DOHH2 (cell line): ENCODE data around the gene ANKRD34A.
A peak's percentile ranks its signal among the peaks of the same experiment; 100 is the strongest.

Source experiments
- H3F3A ChIP-seq: fragments of 200-600 bp; sonication (generic), shearing (Covaris generic); 2 replicates; pipeline ENCODE4 v1.6.0; 2016; ENCODE audit warnings: antibody characterized with exemption, mild to moderate bottlenecking; ENCODE audit not compliant: control insufficient read depth, insufficient read depth
- H3K27ac ChIP-seq: fragments of 200-600 bp; sonication (generic); 2 replicates; pipeline ENCODE4 v1.5.1; 2014; ENCODE audit warnings: low read depth, mild to moderate bottlenecking, low read length, moderate library complexity
- H3K27me3 ChIP-seq: fragments of 200-600 bp; sonication (generic); 2 replicates; pipeline ENCODE4 v1.6.1; 2014; ENCODE audit warnings: mild to moderate bottlenecking, low read length, mixed read lengths; ENCODE audit not compliant: control insufficient read depth
- H3K36me3 ChIP-seq: fragments of 200-600 bp; sonication (generic); 2 replicates; pipeline ENCODE4 v1.6.1; 2014; ENCODE audit warnings: mild to moderate bottlenecking, low read length, moderate library complexity, mixed read lengths; ENCODE audit not compliant: control insufficient read depth
- H3K4me1 ChIP-seq: fragments of 200-600 bp; sonication (generic); 2 replicates; pipeline ENCODE4 v1.6.1; 2014; ENCODE audit warnings: mild to moderate bottlenecking, low read length, mixed read lengths; ENCODE audit not compliant: control insufficient read depth
- H3K4me2 ChIP-seq: fragments of 200-600 bp; sonication (generic); 2 replicates; pipeline ENCODE4 v1.6.0; 2014; ENCODE audit warnings: mild to moderate bottlenecking, low read length, moderate library complexity
- H3K4me3 ChIP-seq: fragments of 200-600 bp; sonication (generic); 2 replicates; pipeline ENCODE4 v1.5.1; 2014; ENCODE audit warnings: mild to moderate bottlenecking, low read length, mixed read lengths
- H3K79me2 ChIP-seq: fragments of 200-600 bp; sonication (generic); 2 replicates; pipeline ENCODE4 v1.6.1; 2014; ENCODE audit warnings: mild to moderate bottlenecking, low read length, mixed read lengths; ENCODE audit not compliant: control insufficient read depth
- H3K9me2 ChIP-seq: fragments of 200-600 bp; sonication (generic); replicated peaks from 2 replicates; pipeline ENCODE4 v1.6.1; 2014; ENCODE audit warnings: mild to moderate bottlenecking, low read length, mixed read lengths; ENCODE audit not compliant: control insufficient read depth
- H3K9me3 ChIP-seq: fragments of 200-600 bp; sonication (generic); 2 replicates; pipeline ENCODE4 v1.6.1; 2014; ENCODE audit warnings: antibody characterized with exemption, low read length, mixed read lengths; ENCODE audit not compliant: control insufficient read depth, insufficient read depth
- H4K20me1 ChIP-seq: fragments of 200-600 bp; sonication (generic); 2 replicates; pipeline ENCODE4 v1.6.0; 2014; ENCODE audit warnings: low read depth, mild to moderate bottlenecking, antibody characterized with exemption, low read length, moderate library complexity; ENCODE audit not compliant: control insufficient read depth, insufficient read depth
- EZH2phosphoT487 ChIP-seq: fragments of 200-600 bp; sonication (generic); IDR thresholded peaks from 2 replicates; pipeline ENCODE4 v1.6.1; 2017; ENCODE audit warnings: borderline replicate concordance, mild to moderate bottlenecking, antibody characterized with exemption, low read length, moderate library complexity, mixed read lengths
- TF ChIP-seq, protein P1 (sequence below): fragments of 200-600 bp; sonication (generic); IDR thresholded peaks from one replicate; pipeline ENCODE4 v1.5.1; 2014; ENCODE audit warnings: antibody characterized with exemption, mild to moderate bottlenecking, low read depth, low read length; ENCODE audit not compliant: poor library complexity, severe bottlenecking

Gene ANKRD34A

DNA sequence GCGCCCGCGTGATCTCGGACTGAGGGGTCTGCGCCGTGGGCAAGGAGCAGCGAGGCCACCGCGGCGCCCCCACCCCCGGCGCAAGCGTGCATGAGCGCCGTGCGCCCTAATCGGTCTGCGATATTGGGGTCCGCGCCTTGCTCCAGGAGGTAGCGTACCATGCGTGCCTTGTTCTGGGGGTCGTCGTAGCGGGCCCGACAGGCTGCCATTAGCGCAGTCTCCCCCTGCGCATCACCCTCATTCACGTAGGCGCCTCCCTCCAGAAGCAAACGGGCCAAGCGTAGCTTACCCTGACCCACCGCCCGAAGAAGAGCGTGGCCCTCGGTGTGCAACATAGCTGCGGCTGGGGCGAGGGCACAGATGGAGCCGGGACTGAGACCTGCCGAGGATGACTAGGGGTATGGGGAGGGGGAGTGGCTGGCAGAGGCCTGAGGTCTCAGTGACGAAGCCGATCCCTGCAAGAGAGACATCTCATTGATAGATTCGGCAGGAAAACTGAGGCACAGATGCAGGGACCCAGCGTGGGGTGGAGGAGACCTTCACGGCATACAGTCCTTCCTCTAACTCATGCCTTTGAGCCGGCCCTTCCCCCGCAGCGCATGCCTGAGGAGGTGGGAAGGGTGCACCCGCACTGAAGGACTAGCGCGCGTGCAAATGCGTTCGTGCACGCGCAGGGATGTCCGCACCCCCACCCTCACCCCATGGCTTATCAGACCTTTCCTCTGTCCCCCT, 2.8 kb downstream of the ANKRD34A start:
- H3K9me2 ChIP-seq: no peaks in the 10 kb centered on the region
- no peaks in the 10 kb centered on the region for H3K9me3 ChIP-seq
- H3K4me3 ChIP-seq: peak overlapping the region; percentile 81
- H4K20me1 ChIP-seq: no peaks in the 10 kb centered on the region
- TF ChIP-seq, protein P1, sequence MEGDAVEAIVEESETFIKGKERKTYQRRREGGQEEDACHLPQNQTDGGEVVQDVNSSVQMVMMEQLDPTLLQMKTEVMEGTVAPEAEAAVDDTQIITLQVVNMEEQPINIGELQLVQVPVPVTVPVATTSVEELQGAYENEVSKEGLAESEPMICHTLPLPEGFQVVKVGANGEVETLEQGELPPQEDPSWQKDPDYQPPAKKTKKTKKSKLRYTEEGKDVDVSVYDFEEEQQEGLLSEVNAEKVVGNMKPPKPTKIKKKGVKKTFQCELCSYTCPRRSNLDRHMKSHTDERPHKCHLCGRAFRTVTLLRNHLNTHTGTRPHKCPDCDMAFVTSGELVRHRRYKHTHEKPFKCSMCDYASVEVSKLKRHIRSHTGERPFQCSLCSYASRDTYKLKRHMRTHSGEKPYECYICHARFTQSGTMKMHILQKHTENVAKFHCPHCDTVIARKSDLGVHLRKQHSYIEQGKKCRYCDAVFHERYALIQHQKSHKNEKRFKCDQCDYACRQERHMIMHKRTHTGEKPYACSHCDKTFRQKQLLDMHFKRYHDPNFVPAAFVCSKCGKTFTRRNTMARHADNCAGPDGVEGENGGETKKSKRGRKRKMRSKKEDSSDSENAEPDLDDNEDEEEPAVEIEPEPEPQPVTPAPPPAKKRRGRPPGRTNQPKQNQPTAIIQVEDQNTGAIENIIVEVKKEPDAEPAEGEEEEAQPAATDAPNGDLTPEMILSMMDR: no peak
- H3K36me3 ChIP-seq: peaks cover 4% of the 10 kb centered on the region; the same call in 1 of the 2 replicates
- peaks cover 72% of the 10 kb centered on the region for H3K4me1 ChIP-seq
- H3K27ac ChIP-seq: no peak overlapping the region
- peaks cover 28% of the 10 kb centered on the region for H3F3A ChIP-seq
- no peaks in the 10 kb centered on the region for H3K27me3 ChIP-seq
- peaks cover 31% of the 10 kb centered on the region for H3K79me2 ChIP-seq
- H3K4me2 ChIP-seq: peak overlapping the region; percentile 98

DNA sequence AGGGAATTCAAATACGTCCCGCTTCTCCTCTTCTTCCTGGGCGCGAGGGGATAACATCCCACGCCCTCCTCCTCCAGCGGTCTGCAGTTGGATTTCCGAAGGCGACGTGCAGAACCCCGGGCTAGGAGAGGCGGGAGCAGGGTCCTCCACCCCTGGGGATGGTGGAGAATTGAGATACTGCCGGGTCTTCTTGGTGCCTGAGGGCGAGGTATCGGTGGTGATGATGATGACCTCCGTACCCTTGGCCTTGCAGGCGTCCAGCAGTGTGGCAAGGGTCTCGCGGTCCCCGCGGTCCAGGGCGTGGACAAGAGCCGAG, 3.3 kb downstream of the ANKRD34A start:
- TF ChIP-seq, protein P1: no peak
- no peak for TF ChIP-seq EZH2phosphoT487
- no peaks in the 10 kb centered on the region for H3K9me2 ChIP-seq
- H3K4me2 ChIP-seq: peak overlapping the region; percentile 98
- no peaks in the 10 kb centered on the region for H3K9me3 ChIP-seq
- H3K79me2 ChIP-seq: peaks cover 37% of the 10 kb centered on the region
- H3F3A ChIP-seq: peaks cover 28% of the 10 kb centered on the region
- H3K4me1 ChIP-seq: peaks cover 77% of the 10 kb centered on the region
- no peak overlapping the region for H3K27ac ChIP-seq
- H3K27me3 ChIP-seq: no peaks in the 10 kb centered on the region
- peaks cover 4% of the 10 kb centered on the region; the same call in 1 of the 2 replicates for H3K36me3 ChIP-seq
- H4K20me1 ChIP-seq: no peaks in the 10 kb centered on the region
- peak overlapping the region; percentile 81 for H3K4me3 ChIP-seq

DNA sequence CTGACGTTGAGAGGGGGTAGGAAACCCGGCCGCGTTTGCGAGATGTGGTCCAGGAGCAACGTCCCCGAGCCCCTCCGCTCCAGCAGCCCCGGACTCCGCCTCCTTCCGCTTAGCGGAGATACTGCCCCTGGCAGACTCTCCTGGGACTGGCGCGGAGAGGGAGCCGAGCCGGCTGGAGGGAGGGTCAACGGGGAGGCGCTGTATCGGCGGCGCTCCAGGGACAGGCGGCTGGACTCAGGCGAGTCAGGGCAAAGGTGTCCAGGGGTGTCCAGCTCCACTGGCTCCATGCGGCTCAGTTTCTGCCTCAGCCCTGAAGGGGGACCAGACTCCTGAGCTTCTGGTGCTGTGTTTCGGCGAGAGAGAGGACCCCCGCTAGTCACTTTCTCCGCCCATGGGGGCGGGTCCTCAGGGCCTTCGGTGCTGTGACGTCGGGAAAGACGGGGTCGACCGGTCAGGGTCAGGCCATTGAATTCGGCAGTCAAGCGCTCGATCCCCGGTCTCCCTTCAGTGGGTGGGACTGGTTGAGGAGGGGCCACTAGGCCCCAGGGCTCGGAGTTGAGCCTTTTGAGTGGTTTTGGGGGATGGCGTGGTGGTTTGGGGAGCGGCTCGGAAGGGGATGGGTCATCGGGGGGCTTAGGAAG, 3.8 kb downstream of the ANKRD34A start:
- peaks cover 7% of the 10 kb centered on the region; the same call in 1 of the 2 replicates for H3K36me3 ChIP-seq
- no peak for TF ChIP-seq EZH2phosphoT487
- TF ChIP-seq, protein P1: peak; percentile 26
- no peaks in the 10 kb centered on the region for H3K27me3 ChIP-seq
- no peaks in the 10 kb centered on the region for H4K20me1 ChIP-seq
- no peaks in the 10 kb centered on the region for H3K9me2 ChIP-seq
- peaks cover 81% of the 10 kb centered on the region for H3K4me1 ChIP-seq
- peaks cover 28% of the 10 kb centered on the region for H3F3A ChIP-seq
- peak overlapping the region; percentile 98 for H3K4me2 ChIP-seq
- H3K4me3 ChIP-seq: peak overlapping the region; percentile 81
- H3K79me2 ChIP-seq: peaks cover 41% of the 10 kb centered on the region
- H3K27ac ChIP-seq: no peak overlapping the region
- H3K9me3 ChIP-seq: no peaks in the 10 kb centered on the region
